ENCODE data around the gene ADGRB2. TPM values are rescaled to one million over a fixed set of nuclear protein-coding genes. Genes with fewer than 3 reads are reported as not detected.

The ADGRB2 gene
- total and polyA plus RNA-seq, 2 of the 4 experiments (the other 2 are of a cell fraction) = 2.2 to 11.9 TPM

- Histone ChIP-seq H3K56ac (ENCODE audit: extremely low read depth, insufficient read depth, low read length) (no peak overlapping the region), H4K20me1 (ENCODE audit: insufficient read depth, low read length) (peaks cover 24% of the 10 kb centered on the region), H3K36me3 (ENCODE audit: control insufficient read depth, insufficient read depth, low read length) (peaks cover 1% of the 10 kb centered on the region; the same call in 1 of the 2 replicates), H3K4me3 (ENCODE audit: insufficient read depth, low read depth, low read length) (no peak overlapping the region), H2BK120ac (ENCODE audit: low read depth, low read length) (no peak overlapping the region), H3K18ac (ENCODE audit: low read depth, low read length) (no peak overlapping the region), H2BK20ac (ENCODE audit: low read depth, low read length) (no peak overlapping the region), H3K9me3 (ENCODE audit: control insufficient read depth, insufficient read depth, low read length) (no peaks in the 10 kb centered on the region), H3K4me1 (ENCODE audit: control insufficient read depth, insufficient read depth, low read length) (peaks cover 22% of the 10 kb centered on the region), H3K14ac (replicated peaks; ENCODE audit: low read depth, low read length) (no peak overlapping the region), H3K9me1 (ENCODE audit: insufficient read depth, low read length) (peaks cover 18% of the 10 kb centered on the region), H2BK15ac (ENCODE audit: low read depth, low read length) (no peak overlapping the region), H2AK5ac (ENCODE audit: low read depth, low read length) (no peak overlapping the region), H3K9ac (ENCODE audit: low read depth, low read length) (no peak overlapping the region), H3K4me2 (ENCODE audit: low read depth, low read length) (no peak overlapping the region), H4K91ac (ENCODE audit: insufficient read depth, low read depth, low read length) (no peak overlapping the region), H4K5ac (ENCODE audit: low read depth, low read length) (no peak overlapping the region), H2AFZ (replicated peaks; ENCODE audit: low read length, poor library complexity) (no peak overlapping the region), H3K27ac (ENCODE audit: insufficient read depth, low read length) (no peak overlapping the region), H3K27me3 (ENCODE audit: control insufficient read depth, insufficient read depth, low read length) (no peaks in the 10 kb centered on the region), H2AK9ac (replicated peaks; ENCODE audit: low read depth, low read length, poor library complexity) (no peak overlapping the region), H3K4ac (ENCODE audit: low read depth, low read length) (no peak overlapping the region), H2BK5ac (ENCODE audit: low read depth, low read length, poor library complexity, severe bottlenecking) (no peak overlapping the region), H3K79me1 (ENCODE audit: low read depth in 1 of 2, low read length in 2 of 2) (peaks cover 11 to 43% of the 10 kb centered on the region in 2 experiments; a peak in 2 of 4 replicates), H3K23ac (ENCODE audit: low read depth, low read length) (no peak overlapping the region), H4K8ac (ENCODE audit: low read depth in 2 of 2, low read length in 2 of 2) (no peak overlapping the region)
- ATAC-seq (ENCODE audit: low read depth) (no peak), DNase-seq (no peak)
- WGBS, 2 experiments (ENCODE audit: extremely low coverage in 2 of 2, insufficient read length in 1 of 2) = 87% methylated on average over 3 of the region's 6 CpGs; no CpG with 5 or more reads in 1 of the 2 experiments
- ChIA-PET CTCF (no interaction called here), POLR2A (ENCODE audit: unreplicated experiment) (no interaction called here)
- intact Hi-C loops (cut with micrococcal nuclease) = loop anchor here (10.0 kb wide), 2 partner anchors 272 to 358 kb away; no protein-coding TSS in a partner anchor
- BruUV-seq (replicated peaks) = no TSS peak
- no peak for TF ChIP-seq MAZ (IDR thresholded peaks at IDR 0.05; ENCODE audit: borderline replicate concordance, low read depth, low read length)
- in situ Hi-C loops (cut with MboI; ENCODE audit: low sequenced_read_pairs) = no loop called here
- dilution Hi-C loops (cut with HindIII; ENCODE audit: low sequenced_read_pairs, unreplicated experiment) = no loop called here
These were observed 28.9 kb upstream of the ADGRB2 start for GRCh38 chr1:31793086-31793485.

Measured in IMR-90 (cell line).